CD14-positive monocyte (primary cell): ENCODE data around the gene NPR3. TPM values are rescaled to one million over a fixed set of nuclear protein-coding genes. Genes with fewer than 3 reads are reported as not detected.

Source experiments
- DNase-seq, 3 donors: peaks; one replicate each; pipeline ENCODE4 v3.0.0-alpha.2; 2011 to 2022
- H2AFZ ChIP-seq: 2 replicates; pipeline ENCODE4 v1.6.0; 2012; ENCODE audit warnings: mild to moderate bottlenecking, low read depth, low read length, inconsistent platforms; ENCODE audit not compliant: insufficient read depth, poor library complexity, severe bottlenecking
- H3K27ac ChIP-seq, 2 donors: 1 replicate in 1 of 2; 2 replicates in 1 of 2; pipeline ENCODE4 v1.5.1; 2012 to 2013; ENCODE audit warnings: low read length in 2 of 2, control low read depth in 1 of 2, inconsistent platforms in 1 of 2, low read depth in 1 of 2, mild to moderate bottlenecking in 1 of 2
- H3K27me3 ChIP-seq, 2 donors: one replicate each; pipeline versions ENCODE4 v1.6.0 to v1.6.1; 2011 to 2013; ENCODE audit warnings: low read length in 2 of 2; ENCODE audit not compliant: control insufficient read depth in 2 of 2, insufficient read depth in 2 of 2
- H3K36me3 ChIP-seq, 2 donors: replicated peaks in 1 of 2; 1 replicate in 1 of 2; 2 replicates in 1 of 2; pipeline versions ENCODE4 v1.5.1 to v1.6.1; 2012 to 2013; ENCODE audit warnings: low read length in 2 of 2, control low read depth in 1 of 2, inconsistent platforms in 1 of 2, mild to moderate bottlenecking in 1 of 2; ENCODE audit not compliant: insufficient read depth in 2 of 2, control insufficient read depth in 1 of 2
- H3K4me1 ChIP-seq, 2 donors: 1 replicate in 1 of 2; 2 replicates in 1 of 2; pipeline versions ENCODE4 v1.5.1 to v1.6.1; 2012 to 2013; ENCODE audit warnings: low read length in 2 of 2, control low read depth in 1 of 2, inconsistent platforms in 1 of 2, mild to moderate bottlenecking in 1 of 2, moderate library complexity in 1 of 2; ENCODE audit not compliant: insufficient read depth in 2 of 2, control insufficient read depth in 1 of 2
- H3K4me2 ChIP-seq: replicated peaks from 2 replicates; pipeline ENCODE3; 2012; ENCODE audit warnings: low read length, moderate library complexity, mild to moderate bottlenecking; ENCODE audit not compliant: poor library complexity, severe bottlenecking; ENCODE audit errors: extremely low read depth
- H3K4me3 ChIP-seq, 3 experiments: fragments of 200-600 bp in 1 of 3; sonication (generic) in 1 of 3; replicated peaks in 1 of 3; 1 replicate in 2 of 3; 2 replicates in 1 of 3; pipeline ENCODE4 v1.5.1; 2011 to 2013; ENCODE audit warnings: low read length in 3 of 3, mild to moderate bottlenecking in 3 of 3, control low read depth in 2 of 3, low read depth in 2 of 3, inconsistent platforms in 1 of 3, moderate library complexity in 1 of 3
- H3K79me2 ChIP-seq: 2 replicates; pipeline ENCODE4 v1.6.0; 2012; ENCODE audit warnings: mild to moderate bottlenecking, control low read depth, inconsistent platforms, low read length, moderate library complexity; ENCODE audit not compliant: insufficient read depth
- H3K9ac ChIP-seq: 2 replicates; pipeline ENCODE4 v1.6.0; 2017; ENCODE audit warnings: low read length, mild to moderate bottlenecking; ENCODE audit not compliant: insufficient read depth, poor library complexity, severe bottlenecking
- H3K9me3 ChIP-seq, 2 donors: replicated peaks in 1 of 2; 1 replicate in 1 of 2; 2 replicates in 1 of 2; pipeline versions ENCODE4 v1.5.1 to v1.6.1; 2012 to 2013; ENCODE audit warnings: low read length in 2 of 2, control low read depth in 1 of 2; ENCODE audit not compliant: control insufficient read depth in 1 of 2, insufficient read depth in 1 of 2
- H4K20me1 ChIP-seq: 2 replicates; pipeline ENCODE4 v1.6.0; 2012; ENCODE audit warnings: mild to moderate bottlenecking, low read length, control low read depth, moderate library complexity; ENCODE audit not compliant: insufficient read depth
- H3K27ac Mint-ChIP-seq, 7 donors: one replicate each; pipeline ENCODE4 v1.8.0; 2020; ENCODE audit warnings: mild to moderate bottlenecking in 7 of 7, mixed read lengths in 7 of 7, moderate library complexity in 6 of 7, inconsistent platforms in 2 of 7
- H3K27me3 Mint-ChIP-seq, 3 donors: one replicate each; pipeline ENCODE4 v1.8.0; 2021 to 2022; ENCODE audit warnings: low read depth in 3 of 3, mild to moderate bottlenecking in 3 of 3, mixed read lengths in 3 of 3, moderate library complexity in 3 of 3, inconsistent platforms in 1 of 3
- H3K36me3 Mint-ChIP-seq, 2 donors: one replicate each; pipeline ENCODE4 v1.8.0; 2020; ENCODE audit warnings: mixed read lengths in 2 of 2, inconsistent platforms in 1 of 2, mild to moderate bottlenecking in 1 of 2
- H3K4me1 Mint-ChIP-seq: one replicate; pipeline ENCODE4 v1.8.0; 2020; ENCODE audit warnings: mild to moderate bottlenecking, mixed read lengths
- H3K4me3 Mint-ChIP-seq, 2 donors: one replicate each; pipeline ENCODE4 v1.8.0; 2020; ENCODE audit warnings: mild to moderate bottlenecking in 2 of 2, mixed read lengths in 2 of 2, moderate library complexity in 1 of 2
- H3K9me3 Mint-ChIP-seq, 7 donors: one replicate each; pipeline ENCODE4 v1.8.0; 2020 to 2022; ENCODE audit warnings: mixed read lengths in 7 of 7, mild to moderate bottlenecking in 6 of 7, moderate library complexity in 6 of 7, inconsistent platforms in 2 of 7
- WGBS: methylation state at CpG from one replicate; pipeline ENCODE4 v1.1.5; 2013; ENCODE audit warnings: missing lambda C conversion rate; ENCODE audit not compliant: insufficient coverage; 5-methylcytosine and 5-hydroxymethylcytosine counted together
- intact Hi-C, 2 donors: fragments of 100-400 bp; cut with micrococcal nuclease; formaldehyde crosslinking; loops; one replicate each; pipeline versions ENCODE4 v1.15.0 to v1.15.1; 2023
- polyA plus RNA-seq, 3 donors: library from polyadenylated mRNA; depleted of rRNA in 1 of 3; unstranded in 2 of 3; stranded (reverse) in 1 of 3; fragments of 300-500 nt in 2 of 3; fragments of >200 nt in 1 of 3; fragmentation: Illumina TruSeq in 2 of 3; gene quantifications; 1 replicate in 2 of 3; 2 replicates in 1 of 3; pipeline ENCODE4 v1.2.3, GENCODE V29; 2012 to 2021
- TF ChIP-seq, protein P1 (sequence below): fragments of 200-600 bp; IDR thresholded peaks from one replicate; pipeline ENCODE4 v1.8.0; 2022; ENCODE audit warnings: antibody characterized with exemption, mild to moderate bottlenecking

NPR3 gene
- polyA plus RNA-seq, 3 donors: not detected

DNA sequence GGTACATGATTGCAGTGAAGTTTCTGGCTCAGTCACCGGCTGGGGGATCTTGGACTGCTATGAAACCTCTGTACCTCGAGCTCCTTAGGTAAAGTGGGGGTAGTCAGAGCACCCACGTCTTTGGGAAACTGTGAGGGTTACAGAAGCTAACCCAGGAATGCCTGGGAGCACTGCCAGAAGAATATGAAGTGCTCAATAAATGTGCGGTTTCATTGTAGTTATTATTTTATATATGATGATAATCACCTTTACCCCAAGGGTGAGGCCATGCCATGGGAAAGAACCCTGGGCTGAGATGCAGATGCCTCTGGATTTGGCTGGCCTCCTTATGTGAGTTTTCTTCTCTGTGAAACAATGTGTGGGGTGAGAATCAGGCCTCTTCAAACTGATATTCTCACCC lies 3.7 kb downstream of the NPR3 start:
- Mint-ChIP-seq H3K4me1 (peaks cover 48% of the 10 kb centered on the region), H3K27me3 (peaks cover 59 to 61% (median 60%) of the 10 kb centered on the region in 3 donors), H3K4me3 (peak overlapping the region in 1 of 2 donors; percentile 90), H3K27ac (no peak overlapping the region), H3K36me3 (peaks cover 6 to 13% of the 10 kb centered on the region in 2 donors), H3K9me3 (peaks cover 8 to 20% (median 12%) of the 10 kb centered on the region in 7 donors)
- TF ChIP-seq, protein P1, sequence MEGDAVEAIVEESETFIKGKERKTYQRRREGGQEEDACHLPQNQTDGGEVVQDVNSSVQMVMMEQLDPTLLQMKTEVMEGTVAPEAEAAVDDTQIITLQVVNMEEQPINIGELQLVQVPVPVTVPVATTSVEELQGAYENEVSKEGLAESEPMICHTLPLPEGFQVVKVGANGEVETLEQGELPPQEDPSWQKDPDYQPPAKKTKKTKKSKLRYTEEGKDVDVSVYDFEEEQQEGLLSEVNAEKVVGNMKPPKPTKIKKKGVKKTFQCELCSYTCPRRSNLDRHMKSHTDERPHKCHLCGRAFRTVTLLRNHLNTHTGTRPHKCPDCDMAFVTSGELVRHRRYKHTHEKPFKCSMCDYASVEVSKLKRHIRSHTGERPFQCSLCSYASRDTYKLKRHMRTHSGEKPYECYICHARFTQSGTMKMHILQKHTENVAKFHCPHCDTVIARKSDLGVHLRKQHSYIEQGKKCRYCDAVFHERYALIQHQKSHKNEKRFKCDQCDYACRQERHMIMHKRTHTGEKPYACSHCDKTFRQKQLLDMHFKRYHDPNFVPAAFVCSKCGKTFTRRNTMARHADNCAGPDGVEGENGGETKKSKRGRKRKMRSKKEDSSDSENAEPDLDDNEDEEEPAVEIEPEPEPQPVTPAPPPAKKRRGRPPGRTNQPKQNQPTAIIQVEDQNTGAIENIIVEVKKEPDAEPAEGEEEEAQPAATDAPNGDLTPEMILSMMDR: no peak
- DNase-seq: no peak
- intact Hi-C loops: no loop called here
- H3K4me3 ChIP-seq: no peak overlapping the region
- no peaks in the 10 kb centered on the region for H3K36me3 ChIP-seq
- peaks cover 40 to 48% of the 10 kb centered on the region in 2 donors for H3K4me1 ChIP-seq
- no peak overlapping the region for H3K27ac ChIP-seq
- no peaks in the 10 kb centered on the region for H3K79me2 ChIP-seq
- H4K20me1 ChIP-seq: no peaks in the 10 kb centered on the region
- peaks cover 0 to 21% of the 10 kb centered on the region in 2 donors for H3K9me3 ChIP-seq
- H3K9ac ChIP-seq: peak overlapping the region; percentile 12
- no peak overlapping the region for H3K4me2 ChIP-seq
- WGBS: 0% methylated on average over 2 of the region's 4 CpGs
- H3K27me3 ChIP-seq: peaks cover 24 to 56% of the 10 kb centered on the region in 2 donors
- H2AFZ ChIP-seq: no peak overlapping the region

GRCh38 chr5:32720300-32720699 lies 9.2 kb downstream of the NPR3 start:
- Histone ChIP-seq H3K4me2 (no peak overlapping the region), H4K20me1 (no peaks in the 10 kb centered on the region), H3K4me3 (no peak overlapping the region), H3K4me1 (peaks cover 0 to 4% of the 10 kb centered on the region in 2 donors), H3K36me3 (no peaks in the 10 kb centered on the region), H3K79me2 (no peaks in the 10 kb centered on the region), H3K9me3 (no peaks in the 10 kb centered on the region), H3K27me3 (peaks cover 0 to 2% of the 10 kb centered on the region in 2 donors), H2AFZ (no peak overlapping the region), H3K27ac (no peak overlapping the region), H3K9ac (no peak overlapping the region)
- no CpG with 5 or more reads among the region's 2 CpGs for WGBS
- DNase-seq: no peak
- Mint-ChIP-seq H3K27me3 (peaks cover 6 to 8% (median 6%) of the 10 kb centered on the region in 3 donors), H3K4me3 (no peak overlapping the region), H3K4me1 (peaks cover under 1% of the 10 kb centered on the region), H3K9me3 (peaks cover 5 to 16% (median 12%) of the 10 kb centered on the region in 7 donors), H3K27ac (no peak overlapping the region), H3K36me3 (peaks cover 3 to 4% of the 10 kb centered on the region in 2 donors)
- TF ChIP-seq, protein P1: no peak
- intact Hi-C loops: no loop called here
